Fibroblast of skin of left biceps (primary cell): Measurements from ENCODE around the gene KRT5.
A peak's percentile ranks its signal among the peaks of the same experiment; 100 is the strongest.
"Not testable (repeated sequence)": the region's sequence is repeated elsewhere in the genome, so short reads cannot be mapped to it uniquely, and the experiment has no call there.

Source experiments
- DNase-seq, 2 experiments: peaks; one replicate each; pipeline ENCODE4 v3.0.0-alpha.2; 2013; ENCODE audit warnings: low read depth in 2 of 2

Gene KRT5

GRCh38 chr12:52521175-52521567, 977 bp upstream of the KRT5 start:
- no peak for DNase-seq

GRCh38 chr12:52519387-52519703, 849 bp downstream of the KRT5 start:
- DNase-seq: no peak

- no peak for DNase-seq
Measured at GRCh38 chr12:52518574-52519386, 1.4 kb downstream of the KRT5 start.

GRCh38 chr12:52517888-52518287, 2.3 kb downstream of the KRT5 start:
- no peak for DNase-seq

- no peak for DNase-seq
Measured at GRCh38 chr12:52517005-52517835, 3.0 kb downstream of the KRT5 start.

- DNase-seq: no peak
Measured at GRCh38 chr12:52515927-52516831, 4.0 kb downstream of the KRT5 start.

GRCh38 chr12:52515319-52515646, 4.9 kb downstream of the KRT5 start:
- no peak for DNase-seq

- DNase-seq: no peak
Measured at GRCh38 chr12:52514471-52515318, 5.5 kb downstream of the KRT5 start.

GRCh38 chr12:52513736-52514135, 6.5 kb downstream of the KRT5 start:
- no peak for DNase-seq

- no peak for DNase-seq
Measured at GRCh38 chr12:52508211-52508610, 12.0 kb downstream of the KRT5 start.

- peak; percentile 27 to 41 for DNase-seq
Measured at GRCh38 chr12:52506858-52507715, 13.1 kb downstream of the KRT5 start.

- no peak for DNase-seq
Measured at GRCh38 chr12:52502877-52503276, 17.3 kb downstream of the KRT5 start.

- no peak for DNase-seq
Measured at GRCh38 chr12:52501490-52501889, 18.7 kb downstream of the KRT5 start.

- not testable (repeated sequence) for DNase-seq
Measured at GRCh38 chr12:52500574-52500973, 19.6 kb downstream of the KRT5 start.

GRCh38 chr12:52499806-52500560, 20.2 kb downstream of the KRT5 start:
- DNase-seq: no peak

- DNase-seq: no peak
Measured at GRCh38 chr12:52498946-52499345, 21.2 kb downstream of the KRT5 start.

- no peak for DNase-seq
Measured at GRCh38 chr12:52497975-52498374, 22.2 kb downstream of the KRT5 start.

GRCh38 chr12:52496590-52497071, 23.6 kb downstream of the KRT5 start:
- peak; percentile 47 for DNase-seq

GRCh38 chr12:52496054-52496453, 24.1 kb downstream of the KRT5 start:
- DNase-seq: no peak
